Sigmoid colon (tissue), 4 donors: ENCODE data around the gene NRF1.

Source experiments
- EP300 ChIP-seq, 4 donors: sonication (generic); formaldehyde crosslinking; IDR thresholded peaks; one replicate each; pipeline ENCODE4 v1.6.1; 2017; ENCODE audit warnings: antibody characterized with exemption in 4 of 4
- POLR2A ChIP-seq, 2 donors: fragments of 450-650 bp; IDR thresholded peaks; one replicate each; pipeline ENCODE4 v1.6.1; 2016; ENCODE audit warnings: antibody characterized with exemption in 2 of 2, mild to moderate bottlenecking in 2 of 2, moderate library complexity in 2 of 2
- POLR2AphosphoS5 ChIP-seq, 4 donors: sonication (generic); formaldehyde crosslinking; IDR thresholded peaks; one replicate each; pipeline ENCODE4 v1.6.1; 2017; ENCODE audit warnings: antibody characterized with exemption in 4 of 4
- TF ChIP-seq, protein P1 (sequence below), 4 experiments: fragments of 450-650 bp in 3 of 4; fragments of 200-600 bp in 1 of 4; IDR thresholded peaks; one replicate each; pipeline ENCODE4 v1.5.1; 2016 to 2019; ENCODE audit warnings: antibody characterized with exemption in 4 of 4, mild to moderate bottlenecking in 3 of 4, moderate library complexity in 2 of 4

GRCh38 chr7:129643550-129644170 is 32.1 kb downstream of the NRF1 start:
- TF ChIP-seq, protein P1, sequence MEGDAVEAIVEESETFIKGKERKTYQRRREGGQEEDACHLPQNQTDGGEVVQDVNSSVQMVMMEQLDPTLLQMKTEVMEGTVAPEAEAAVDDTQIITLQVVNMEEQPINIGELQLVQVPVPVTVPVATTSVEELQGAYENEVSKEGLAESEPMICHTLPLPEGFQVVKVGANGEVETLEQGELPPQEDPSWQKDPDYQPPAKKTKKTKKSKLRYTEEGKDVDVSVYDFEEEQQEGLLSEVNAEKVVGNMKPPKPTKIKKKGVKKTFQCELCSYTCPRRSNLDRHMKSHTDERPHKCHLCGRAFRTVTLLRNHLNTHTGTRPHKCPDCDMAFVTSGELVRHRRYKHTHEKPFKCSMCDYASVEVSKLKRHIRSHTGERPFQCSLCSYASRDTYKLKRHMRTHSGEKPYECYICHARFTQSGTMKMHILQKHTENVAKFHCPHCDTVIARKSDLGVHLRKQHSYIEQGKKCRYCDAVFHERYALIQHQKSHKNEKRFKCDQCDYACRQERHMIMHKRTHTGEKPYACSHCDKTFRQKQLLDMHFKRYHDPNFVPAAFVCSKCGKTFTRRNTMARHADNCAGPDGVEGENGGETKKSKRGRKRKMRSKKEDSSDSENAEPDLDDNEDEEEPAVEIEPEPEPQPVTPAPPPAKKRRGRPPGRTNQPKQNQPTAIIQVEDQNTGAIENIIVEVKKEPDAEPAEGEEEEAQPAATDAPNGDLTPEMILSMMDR (IDR thresholded peaks at IDR 0.05), result no peak
- no peak for TF ChIP-seq POLR2A (IDR thresholded peaks at IDR 0.05)
- TF ChIP-seq POLR2AphosphoS5 (IDR thresholded peaks at IDR 0.05), result no peak
- no peak for TF ChIP-seq EP300 (IDR thresholded peaks at IDR 0.05)
